Upper lobe of left lung (tissue), 4 donors: ENCODE measurements around the gene NR2F1.

Experiments
- POLR2A ChIP-seq, 4 donors: fragments of 450-650 bp; IDR thresholded peaks; one replicate each; pipeline ENCODE4 v1.5.1; 2016 to 2017; ENCODE audit warnings: antibody characterized with exemption in 4 of 4, mild to moderate bottlenecking in 2 of 4
- TF ChIP-seq, protein P1 (sequence below), 6 experiments: fragments of 450-650 bp in 4 of 6; fragments of 200-600 bp in 2 of 6; sonication (generic) in 2 of 6; IDR thresholded peaks; one replicate each; pipeline ENCODE4 v1.5.1; 2016 to 2019; ENCODE audit warnings: antibody characterized with exemption in 6 of 6

- TF ChIP-seq, protein P1, sequence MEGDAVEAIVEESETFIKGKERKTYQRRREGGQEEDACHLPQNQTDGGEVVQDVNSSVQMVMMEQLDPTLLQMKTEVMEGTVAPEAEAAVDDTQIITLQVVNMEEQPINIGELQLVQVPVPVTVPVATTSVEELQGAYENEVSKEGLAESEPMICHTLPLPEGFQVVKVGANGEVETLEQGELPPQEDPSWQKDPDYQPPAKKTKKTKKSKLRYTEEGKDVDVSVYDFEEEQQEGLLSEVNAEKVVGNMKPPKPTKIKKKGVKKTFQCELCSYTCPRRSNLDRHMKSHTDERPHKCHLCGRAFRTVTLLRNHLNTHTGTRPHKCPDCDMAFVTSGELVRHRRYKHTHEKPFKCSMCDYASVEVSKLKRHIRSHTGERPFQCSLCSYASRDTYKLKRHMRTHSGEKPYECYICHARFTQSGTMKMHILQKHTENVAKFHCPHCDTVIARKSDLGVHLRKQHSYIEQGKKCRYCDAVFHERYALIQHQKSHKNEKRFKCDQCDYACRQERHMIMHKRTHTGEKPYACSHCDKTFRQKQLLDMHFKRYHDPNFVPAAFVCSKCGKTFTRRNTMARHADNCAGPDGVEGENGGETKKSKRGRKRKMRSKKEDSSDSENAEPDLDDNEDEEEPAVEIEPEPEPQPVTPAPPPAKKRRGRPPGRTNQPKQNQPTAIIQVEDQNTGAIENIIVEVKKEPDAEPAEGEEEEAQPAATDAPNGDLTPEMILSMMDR (IDR thresholded peaks at IDR 0.05), result no peak
- TF ChIP-seq POLR2A (IDR thresholded peaks at IDR 0.05), result peak in 1 of 4 donors; percentile 32
Measured at GRCh38 chr5:93621327-93621798, 38.3 kb downstream of the NR2F1 start.
